GM18519 (cell line): ENCODE data around the gene ENSA.
"Not testable (repeated sequence)": the region's sequence is repeated elsewhere in the genome, so short reads cannot be mapped to it uniquely, and the experiment has no call there.

ENCODE experiments used
- ATAC-seq: cut with Tn5 transposase; IDR thresholded peaks from one replicate; pipeline ENCODE4 v1.9.1; 2021; ENCODE audit warnings: mild to moderate bottlenecking, moderate library complexity; ENCODE audit not compliant: unreplicated experiment, low FRiP score

Gene ENSA

GRCh38 chr1:150629115-150629928, at the start of gene ENSA:
ENSA (minus strand) TSS chr1:150629612; CDS start chr1:150629470, 142 bp downstream.
- peak; percentile 89 for ATAC-seq

GRCh38 chr1:150678988-150679387, 49.6 kb upstream of the ENSA start:
- no peak for ATAC-seq

GRCh38 chr1:150674881-150675280, 45.5 kb upstream of the ENSA start:
- ATAC-seq = no peak

- no peak for ATAC-seq
These were observed 33.9 kb upstream of the ENSA start for GRCh38 chr1:150663321-150663720.

- no peak for ATAC-seq
These were observed 33.4 kb upstream of the ENSA start for GRCh38 chr1:150662811-150663210.

- no peak for ATAC-seq
These were observed 31.7 kb upstream of the ENSA start for GRCh38 chr1:150661156-150661555.

GRCh38 chr1:150660584-150660983, 31.2 kb upstream of the ENSA start:
- ATAC-seq = no peak

- ATAC-seq = not testable (repeated sequence)
These were observed 27.7 kb upstream of the ENSA start for GRCh38 chr1:150657064-150657463.

GRCh38 chr1:150654635-150655034, 25.2 kb upstream of the ENSA start:
- not testable (repeated sequence) for ATAC-seq

GRCh38 chr1:150650193-150650592, 20.8 kb upstream of the ENSA start:
- no peak for ATAC-seq

- no peak for ATAC-seq
These were observed 20.1 kb upstream of the ENSA start for GRCh38 chr1:150649441-150650075.

- no peak for ATAC-seq
These were observed 12.9 kb upstream of the ENSA start for GRCh38 chr1:150642296-150642695.

- not testable (repeated sequence) for ATAC-seq
These were observed 11.9 kb upstream of the ENSA start for GRCh38 chr1:150641126-150641815.

- not testable (repeated sequence) for ATAC-seq
These were observed 9.0 kb upstream of the ENSA start for GRCh38 chr1:150638430-150638829.

- ATAC-seq = not testable (repeated sequence)
These were observed 5.6 kb upstream of the ENSA start for GRCh38 chr1:150634839-150635622.

GRCh38 chr1:150628766-150629114, 672 bp downstream of the ENSA start:
- no peak for ATAC-seq

- ATAC-seq = no peak
These were observed 1.5 kb downstream of the ENSA start for GRCh38 chr1:150627826-150628410.

- no peak for ATAC-seq
These were observed 3.3 kb downstream of the ENSA start for GRCh38 chr1:150626150-150626549.

- not testable (repeated sequence) for ATAC-seq
These were observed 4.9 kb downstream of the ENSA start for GRCh38 chr1:150624546-150624945.

- ATAC-seq = not testable (repeated sequence)
These were observed 5.3 kb downstream of the ENSA start for GRCh38 chr1:150624134-150624533.
